ENCODE measurements around the gene CACFD1. TPM values are rescaled to one million over a fixed set of nuclear protein-coding genes. Genes with fewer than 3 reads are reported as not detected.

The CACFD1 gene
- total and polyA plus RNA-seq, 2 of the 13 experiments (the other 11 are each of a cell fraction or from before 2014, with no cell fraction given), result 13.8 to 14.6 TPM

GRCh38 chr9:133478851-133479711 lies 19.3 kb downstream of the CACFD1 start, which contains the start of gene SLC2A6 (continued):
- TF ChIP-seq ZNF513 (CRISPR knock-in tag; conservative IDR thresholded peaks at IDR 0.05) (no peak), ZSCAN5A (CRISPR knock-in tag; IDR thresholded peaks at IDR 0.05; ENCODE audit: borderline replicate concordance) (0 out of 2 replicates have a peak, but pooled peaks have one; percentile 39), ZNF768 (CRISPR knock-in tag; IDR thresholded peaks at IDR 0.05) (no peak; the same call in 1 of the 2 replicates), HNRNPH1 (optimal IDR thresholded peaks at IDR 0.05; ENCODE audit: low read depth, low read length) (no peak), TCF7 (IDR thresholded peaks at IDR 0.05; ENCODE audit: low read depth) (no peak), POLR2A (IDR thresholded peaks at IDR 0.05; ENCODE audit: insufficient read depth in 1 of 2, low read depth in 2 of 2, low read length in 2 of 2) (no peak), NFE2 (CRISPR knock-in tag; IDR thresholded peaks at IDR 0.05) (no peak), CHCHD3 (CRISPR knock-in tag; IDR thresholded peaks at IDR 0.05) (no peak), MED13 (CRISPR knock-in tag; IDR thresholded peaks at IDR 0.05) (no peak), ZNF136 (CRISPR knock-in tag; IDR thresholded peaks at IDR 0.05; ENCODE audit: low read depth) (no peak), ESRRA (CRISPR knock-in tag; IDR thresholded peaks at IDR 0.05; ENCODE audit: low read depth) (0 out of 2 replicates have a peak, but pooled peaks have one; percentile 47), ZNF263 (CRISPR knock-in tag; IDR thresholded peaks at IDR 0.05) (no peak), SATB2 (CRISPR knock-in tag; IDR thresholded peaks at IDR 0.05) (no peak), TMF1 (CRISPR knock-in tag; IDR thresholded peaks at IDR 0.05; ENCODE audit: low read depth) (no peak), ZNF773 (CRISPR knock-in tag; IDR thresholded peaks at IDR 0.05; ENCODE audit: borderline replicate concordance) (no peak), DDIT3 (CRISPR knock-in tag; IDR thresholded peaks at IDR 0.05) (no peak), ZNF547 (CRISPR knock-in tag; IDR thresholded peaks at IDR 0.05) (peak; percentile 32; the same call in 1 of the 2 replicates), MIER2 (CRISPR knock-in tag; IDR thresholded peaks at IDR 0.05) (no peak)
- TF ChIP-seq, protein P1, sequence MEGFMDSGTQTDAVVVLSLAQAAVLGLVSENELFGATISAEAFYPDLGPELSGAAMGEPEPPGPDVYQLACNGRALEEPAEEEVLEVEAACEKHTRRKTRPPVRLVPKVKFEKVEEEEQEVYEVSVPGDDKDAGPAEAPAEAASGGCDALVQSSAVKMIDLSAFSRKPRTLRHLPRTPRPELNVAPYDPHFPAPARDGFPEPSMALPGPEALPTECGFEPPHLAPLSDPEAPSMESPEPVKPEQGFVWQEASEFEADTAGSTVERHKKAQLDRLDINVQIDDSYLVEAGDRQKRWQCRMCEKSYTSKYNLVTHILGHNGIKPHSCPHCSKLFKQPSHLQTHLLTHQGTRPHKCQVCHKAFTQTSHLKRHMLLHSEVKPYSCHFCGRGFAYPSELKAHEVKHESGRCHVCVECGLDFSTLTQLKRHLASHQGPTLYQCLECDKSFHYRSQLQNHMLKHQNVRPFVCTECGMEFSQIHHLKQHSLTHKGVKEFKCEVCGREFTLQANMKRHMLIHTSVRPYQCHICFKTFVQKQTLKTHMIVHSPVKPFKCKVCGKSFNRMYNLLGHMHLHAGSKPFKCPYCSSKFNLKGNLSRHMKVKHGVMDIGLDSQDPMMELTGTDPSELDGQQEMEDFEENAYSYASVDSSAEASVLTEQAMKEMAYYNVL (CRISPR knock-in tag; IDR thresholded peaks at IDR 0.05; ENCODE audit: borderline replicate concordance), result no peak
- TF ChIP-seq, protein P2, sequence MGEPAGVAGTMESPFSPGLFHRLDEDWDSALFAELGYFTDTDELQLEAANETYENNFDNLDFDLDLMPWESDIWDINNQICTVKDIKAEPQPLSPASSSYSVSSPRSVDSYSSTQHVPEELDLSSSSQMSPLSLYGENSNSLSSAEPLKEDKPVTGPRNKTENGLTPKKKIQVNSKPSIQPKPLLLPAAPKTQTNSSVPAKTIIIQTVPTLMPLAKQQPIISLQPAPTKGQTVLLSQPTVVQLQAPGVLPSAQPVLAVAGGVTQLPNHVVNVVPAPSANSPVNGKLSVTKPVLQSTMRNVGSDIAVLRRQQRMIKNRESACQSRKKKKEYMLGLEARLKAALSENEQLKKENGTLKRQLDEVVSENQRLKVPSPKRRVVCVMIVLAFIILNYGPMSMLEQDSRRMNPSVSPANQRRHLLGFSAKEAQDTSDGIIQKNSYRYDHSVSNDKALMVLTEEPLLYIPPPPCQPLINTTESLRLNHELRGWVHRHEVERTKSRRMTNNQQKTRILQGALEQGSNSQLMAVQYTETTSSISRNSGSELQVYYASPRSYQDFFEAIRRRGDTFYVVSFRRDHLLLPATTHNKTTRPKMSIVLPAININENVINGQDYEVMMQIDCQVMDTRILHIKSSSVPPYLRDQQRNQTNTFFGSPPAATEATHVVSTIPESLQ (CRISPR knock-in tag; conservative IDR thresholded peaks at IDR 0.05), result no peak
- TF ChIP-seq, protein P3, sequence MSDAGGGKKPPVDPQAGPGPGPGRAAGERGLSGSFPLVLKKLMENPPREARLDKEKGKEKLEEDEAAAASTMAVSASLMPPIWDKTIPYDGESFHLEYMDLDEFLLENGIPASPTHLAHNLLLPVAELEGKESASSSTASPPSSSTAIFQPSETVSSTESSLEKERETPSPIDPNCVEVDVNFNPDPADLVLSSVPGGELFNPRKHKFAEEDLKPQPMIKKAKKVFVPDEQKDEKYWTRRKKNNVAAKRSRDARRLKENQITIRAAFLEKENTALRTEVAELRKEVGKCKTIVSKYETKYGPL (CRISPR knock-in tag; IDR thresholded peaks at IDR 0.05), result no peak
- TF ChIP-seq, protein P4, sequence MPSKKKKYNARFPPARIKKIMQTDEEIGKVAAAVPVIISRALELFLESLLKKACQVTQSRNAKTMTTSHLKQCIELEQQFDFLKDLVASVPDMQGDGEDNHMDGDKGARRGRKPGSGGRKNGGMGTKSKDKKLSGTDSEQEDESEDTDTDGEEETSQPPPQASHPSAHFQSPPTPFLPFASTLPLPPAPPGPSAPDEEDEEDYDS (CRISPR knock-in tag; IDR thresholded peaks at IDR 0.05), result peak; percentile 55

Measured in HepG2 (cell line).